H1 (cell line): ENCODE data around the gene ASB1.

ENCODE experiments used
- BRCA1 ChIP-seq: IDR thresholded peaks from 2 replicates; pipeline ENCODE4 v1.6.1; 2012; ENCODE audit warnings: low read depth, low read length, improper control_type of control experiment
- CTCF ChIP-seq, 3 experiments: IDR thresholded peaks; 1 replicate in 2 of 3; 2 replicates in 1 of 3; pipeline versions ENCODE4 v1.5.1 to v1.6.1; 2011; ENCODE audit warnings: low read length in 3 of 3, mild to moderate bottlenecking in 3 of 3, inconsistent platforms in 2 of 3, low read depth in 1 of 3, moderate library complexity in 1 of 3; ENCODE audit not compliant: insufficient read depth in 1 of 3; ENCODE audit errors: control extremely low read depth in 1 of 3
- EP300 ChIP-seq, 2 experiments: IDR thresholded peaks; 1 replicate in 1 of 2; 2 replicates in 1 of 2; pipeline ENCODE4 v1.6.1; 2011 to 2012; ENCODE audit warnings: low read depth in 2 of 2, low read length in 2 of 2, mild to moderate bottlenecking in 2 of 2, borderline replicate concordance in 1 of 2, inconsistent platforms in 1 of 2, moderate library complexity in 1 of 2
- EZH2 ChIP-seq: fragments of 200-600 bp; sonication (generic); IDR thresholded peaks from 2 replicates; pipeline ENCODE4 v1.7.1; 2012; ENCODE audit warnings: low read depth, mild to moderate bottlenecking, moderate library complexity, low read length, inconsistent platforms; ENCODE audit not compliant: severe bottlenecking
- HDAC2 ChIP-seq, 2 experiments: fragments of 300-600 bp in 1 of 2; sonication (generic) in 1 of 2; IDR thresholded peaks; 2 replicates each; pipeline ENCODE4 v1.6.1; 2011 to 2012; ENCODE audit warnings: low read depth in 2 of 2, low read length in 2 of 2, mild to moderate bottlenecking in 2 of 2, moderate library complexity in 2 of 2, borderline replicate concordance in 1 of 2, inconsistent platforms in 1 of 2
- HDAC6 ChIP-seq: IDR thresholded peaks from one replicate; pipeline ENCODE4 v1.7.1; 2012; ENCODE audit warnings: low read depth, mild to moderate bottlenecking, inconsistent platforms, low read length, moderate library complexity
- JUN ChIP-seq: IDR thresholded peaks from 2 replicates; pipeline ENCODE4 v1.6.1; 2011; ENCODE audit warnings: low read depth, mild to moderate bottlenecking, improper control_type of control experiment, low read length
- POLR2A ChIP-seq, 2 experiments: IDR thresholded peaks; 1 replicate in 1 of 2; 2 replicates in 1 of 2; pipeline ENCODE4 v1.6.1; 2011; ENCODE audit warnings: low read depth in 2 of 2, low read length in 2 of 2, mild to moderate bottlenecking in 2 of 2; ENCODE audit errors: control extremely low read depth in 1 of 2
- POLR2AphosphoS5 ChIP-seq: IDR thresholded peaks from 2 replicates; pipeline ENCODE4 v1.6.1; 2011; ENCODE audit warnings: low read depth, low read length
- SUZ12 ChIP-seq: fragments of 200-600 bp; sonication (generic); IDR thresholded peaks from 2 replicates; pipeline ENCODE4 v1.6.1; 2012; ENCODE audit warnings: mild to moderate bottlenecking, inconsistent platforms, low read length, moderate library complexity, mixed read lengths
- TAF1 ChIP-seq: IDR thresholded peaks from 2 replicates; pipeline ENCODE4 v1.6.1; 2011; ENCODE audit warnings: mild to moderate bottlenecking, low read depth, low read length
- TCF12 ChIP-seq: IDR thresholded peaks from 2 replicates; pipeline ENCODE4 v1.6.1; 2011; ENCODE audit warnings: low read depth, mild to moderate bottlenecking, low read length
- YY1 ChIP-seq: IDR thresholded peaks from 2 replicates; pipeline ENCODE4 v1.6.1; 2011; ENCODE audit warnings: low read depth, mild to moderate bottlenecking, low read length

GRCh38 chr2:238398577-238398976 is 28.1 kb upstream of the ASB1 start:
- TF ChIP-seq CTCF (IDR thresholded peaks at IDR 0.05; ENCODE audit: control extremely low read depth in 1 of 3, insufficient read depth in 1 of 3, low read depth in 1 of 3, low read length in 3 of 3): no peak
- no peak for TF ChIP-seq POLR2A (IDR thresholded peaks at IDR 0.05; ENCODE audit: control extremely low read depth in 1 of 2, low read depth in 2 of 2, low read length in 2 of 2)
- TF ChIP-seq TCF12: no peak
- TF ChIP-seq EP300 (IDR thresholded peaks at IDR 0.05; ENCODE audit: borderline replicate concordance in 1 of 2, low read depth in 2 of 2, low read length in 2 of 2): no peak
- TF ChIP-seq TAF1: no peak
- no peak for TF ChIP-seq JUN
- TF ChIP-seq HDAC6: no peak
- no peak for TF ChIP-seq HDAC2 (IDR thresholded peaks at IDR 0.05; ENCODE audit: borderline replicate concordance in 1 of 2, low read depth in 2 of 2, low read length in 2 of 2)
- TF ChIP-seq YY1: no peak
- TF ChIP-seq EZH2: no peak
- no peak for TF ChIP-seq SUZ12
- no peak for TF ChIP-seq BRCA1
- TF ChIP-seq POLR2AphosphoS5: no peak
